Measurements from ENCODE around the gene SNAPIN. TPM values are rescaled to one million over a fixed set of nuclear protein-coding genes. Genes with fewer than 3 reads are reported as not detected.
A peak's percentile ranks its signal among the peaks of the same experiment; 100 is the strongest.
"Not testable (repeated sequence)": the region's sequence is repeated elsewhere in the genome, so short reads cannot be mapped to it uniquely, and the experiment has no call there.

The SNAPIN gene
- total RNA-seq, 1 donor from 2014 or later = 62.1 TPM

GRCh38 chr1:153669606-153670005 lies 11.1 kb downstream of the SNAPIN start:
- intact Hi-C loops (cut with DNase I) = loop anchor here (2.0 to 5.0 kb wide), 4 partner anchors 42 to 308 kb away; partner anchors contain the start of genes JTB, S100A1 and S100A13
- no peak for DNase-seq (ENCODE audit: low spot score)

- intact Hi-C loops (cut with DNase I) = loop anchor here (2.0 to 5.0 kb wide), 4 partner anchors 43 to 307 kb away; partner anchors contain the start of genes JTB, S100A1 and S100A13
- no peak for DNase-seq (ENCODE audit: low spot score)
Measured at GRCh38 chr1:153670257-153670858, 11.9 kb downstream of the SNAPIN start.

- intact Hi-C loops (cut with DNase I) = loop anchor here (2.0 to 5.0 kb wide), 4 partner anchors 44 to 306 kb away; partner anchors contain the start of genes JTB, S100A1 and S100A13
Measured at GRCh38 chr1:153670859-153671627, 12.5 kb downstream of the SNAPIN start, which contains the start of gene ILF2. Gene ILF2 (minus strand): TSS chr1:153670993. CDS start chr1:153670922, 71 bp downstream.

DNA sequence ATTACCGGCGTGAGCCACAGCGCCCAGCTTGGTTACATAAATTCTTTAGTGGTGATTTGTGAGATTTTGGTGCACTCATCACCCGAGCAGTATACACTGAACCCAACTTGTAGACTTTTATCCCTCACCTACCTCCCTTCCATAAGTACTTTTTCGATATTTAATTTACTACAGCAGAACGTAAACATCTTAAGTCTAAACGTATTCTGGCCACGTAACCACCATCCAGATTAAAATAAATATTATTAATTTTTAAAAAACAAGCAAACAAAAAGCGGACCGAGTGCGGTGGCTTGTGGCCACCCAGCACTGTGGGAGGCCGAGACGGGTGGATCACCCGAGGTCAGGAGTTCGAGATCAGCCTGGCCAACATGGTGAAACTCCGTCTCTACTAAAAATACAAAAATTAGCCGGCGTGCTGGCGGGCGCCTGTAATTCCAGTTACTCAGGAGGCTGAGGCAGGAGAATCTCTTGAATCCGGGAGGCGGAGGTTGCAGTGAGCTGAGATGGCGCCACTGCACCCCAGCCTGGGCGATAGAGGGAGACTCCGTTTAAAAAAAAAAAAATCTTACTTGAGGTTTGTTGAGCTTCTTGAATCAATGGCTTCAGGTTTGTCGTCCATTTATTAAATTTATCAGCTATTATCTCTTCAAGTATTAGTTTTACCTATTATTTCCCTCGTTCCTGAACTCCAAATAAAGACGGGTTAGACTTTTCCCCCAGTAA lies 13.3 kb downstream of the SNAPIN start:
- not testable (repeated sequence) for DNase-seq (ENCODE audit: low spot score)
- intact Hi-C loops (cut with DNase I) = loop anchor here (2.0 to 5.0 kb wide), 4 partner anchors 44 to 306 kb away; partner anchors contain the start of genes JTB, S100A1 and S100A13

More at GRCh38 chr1:153670859-153671627, 12.5 kb downstream of the SNAPIN start, which contains the start of gene ILF2:
- DNase-seq (ENCODE audit: low spot score) = peak; percentile 96

- no peak for DNase-seq (ENCODE audit: low spot score)
- intact Hi-C loops (cut with DNase I) = loop anchor here (5.0 kb wide), 3 partner anchors 46 to 304 kb away; partner anchors contain the start of genes JTB, S100A1 and S100A13
Measured at GRCh38 chr1:153673511-153673910, 15.0 kb downstream of the SNAPIN start.

DNA sequence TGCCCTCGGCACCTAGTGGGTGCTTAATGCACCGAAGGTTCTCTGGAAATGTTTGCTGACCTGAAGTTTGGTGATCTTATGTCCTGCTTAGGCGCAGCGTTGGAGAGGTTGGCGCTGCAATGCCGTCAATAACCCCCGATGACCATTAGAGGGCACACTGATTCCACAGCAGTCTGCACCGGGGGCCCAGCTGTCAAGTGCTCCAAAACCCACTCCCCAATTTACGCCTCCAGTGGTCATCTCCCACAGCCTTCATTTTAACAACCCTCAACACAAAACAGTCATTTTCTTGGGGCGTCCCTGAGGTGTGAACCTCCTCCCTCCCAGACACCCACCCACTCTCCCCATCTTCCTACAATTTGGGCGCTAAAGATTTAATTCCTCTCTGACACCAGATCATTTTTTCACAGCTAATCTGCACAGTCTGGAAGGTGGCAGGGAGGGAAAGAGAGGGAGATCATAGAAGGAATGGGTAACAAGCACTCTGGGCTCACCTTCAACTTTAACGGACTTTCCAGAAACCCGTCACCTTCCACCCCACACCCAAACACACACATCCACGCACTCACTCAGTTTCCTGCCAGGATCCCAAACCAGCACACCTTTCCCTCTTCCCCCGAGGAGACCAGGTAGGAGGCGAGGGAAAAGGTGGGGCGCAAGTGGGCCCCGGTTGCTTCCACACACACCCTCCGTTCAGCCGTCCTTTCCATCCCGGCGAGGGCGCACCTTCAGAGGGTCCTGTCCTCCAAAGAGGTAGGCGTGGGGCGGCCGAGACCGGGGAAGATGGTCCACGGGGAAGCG lies 19.4 kb downstream of the SNAPIN start:
- intact Hi-C loops (cut with DNase I) = loop anchor here (1.0 to 2.0 kb wide), 4 partner anchors 19 to 313 kb away; partner anchors contain the start of gene RPS27
- no peak for DNase-seq (ENCODE audit: low spot score)

DNA sequence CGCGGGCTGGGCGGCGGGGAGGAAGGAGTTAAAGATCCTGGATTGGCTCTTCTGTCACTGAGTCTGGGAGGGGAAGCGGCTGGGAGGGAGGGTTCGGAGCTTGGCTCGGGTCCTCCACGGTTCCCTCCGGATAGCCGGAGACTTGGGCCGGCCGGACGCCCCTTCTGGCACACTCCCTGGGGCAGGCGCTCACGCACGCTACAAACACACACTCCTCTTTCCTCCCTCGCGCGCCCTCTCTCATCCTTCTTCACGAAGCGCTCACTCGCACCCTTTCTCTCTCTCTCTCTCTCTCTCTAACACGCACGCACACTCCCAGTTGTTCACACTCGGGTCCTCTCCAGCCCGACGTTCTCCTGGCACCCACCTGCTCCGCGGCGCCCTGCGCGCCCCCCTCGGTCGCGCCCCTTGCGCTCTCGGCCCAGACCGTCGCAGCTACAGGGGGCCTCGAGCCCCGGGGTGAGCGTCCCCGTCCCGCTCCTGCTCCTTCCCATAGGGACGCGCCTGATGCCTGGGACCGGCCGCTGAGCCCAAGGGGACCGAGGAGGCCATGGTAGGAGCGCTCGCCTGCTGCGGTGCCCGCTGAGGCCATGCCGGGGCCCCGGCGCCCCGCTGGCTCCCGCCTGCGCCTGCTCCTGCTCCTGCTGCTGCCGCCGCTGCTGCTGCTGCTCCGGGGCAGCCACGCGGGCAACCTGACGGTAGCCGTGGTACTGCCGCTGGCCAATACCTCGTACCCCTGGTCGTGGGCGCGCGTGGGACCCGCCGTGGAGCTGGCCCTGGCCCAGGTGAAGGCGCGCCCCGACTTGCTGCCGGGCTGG lies 20.2 kb downstream of the SNAPIN start, which contains the start of gene NPR1:
Gene NPR1 (plus strand): TSS at position 170 of the 818 bp plus-strand sequence. CDS start 421 bp downstream, at position 591.
- intact Hi-C loops (cut with DNase I) = loop anchor here (1.0 to 2.0 kb wide), 4 partner anchors 18 to 312 kb away; partner anchors contain the start of gene RPS27
- DNase-seq (ENCODE audit: low spot score) = peak; percentile 84

DNA sequence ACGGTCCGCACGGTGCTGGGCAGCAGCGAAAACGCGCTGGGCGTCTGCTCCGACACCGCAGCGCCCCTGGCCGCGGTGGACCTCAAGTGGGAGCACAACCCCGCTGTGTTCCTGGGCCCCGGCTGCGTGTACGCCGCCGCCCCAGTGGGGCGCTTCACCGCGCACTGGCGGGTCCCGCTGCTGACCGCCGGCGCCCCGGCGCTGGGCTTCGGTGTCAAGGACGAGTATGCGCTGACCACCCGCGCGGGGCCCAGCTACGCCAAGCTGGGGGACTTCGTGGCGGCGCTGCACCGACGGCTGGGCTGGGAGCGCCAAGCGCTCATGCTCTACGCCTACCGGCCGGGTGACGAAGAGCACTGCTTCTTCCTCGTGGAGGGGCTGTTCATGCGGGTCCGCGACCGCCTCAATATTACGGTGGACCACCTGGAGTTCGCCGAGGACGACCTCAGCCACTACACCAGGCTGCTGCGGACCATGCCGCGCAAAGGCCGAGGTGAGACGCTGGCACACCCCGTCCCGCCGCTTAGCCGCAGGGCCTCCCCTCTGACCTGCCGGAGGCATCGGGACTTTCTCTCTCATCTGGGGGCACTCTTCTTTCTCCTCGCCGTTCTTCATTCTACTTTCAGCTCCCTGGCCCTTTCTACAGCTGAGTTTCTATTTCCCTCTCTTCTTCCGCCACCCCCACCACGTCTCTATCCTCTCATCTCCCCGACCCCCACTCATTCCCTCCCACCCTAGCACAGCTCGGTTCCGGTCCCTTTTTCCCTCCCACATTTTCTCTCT lies 21.0 kb downstream of the SNAPIN start:
- DNase-seq (ENCODE audit: low spot score) = no peak

GRCh38 chr1:153680120-153680403 lies 21.6 kb downstream of the SNAPIN start:
- intact Hi-C loops (cut with DNase I) = no loop called here
- no peak for DNase-seq (ENCODE audit: low spot score)

More for the DNA sequence above, 21.0 kb downstream of the SNAPIN start:
- intact Hi-C loops (cut with DNase I) = loop anchor here (2.0 kb wide), 3 partner anchors 17 to 311 kb away; partner anchors contain the start of gene RPS27

DNA sequence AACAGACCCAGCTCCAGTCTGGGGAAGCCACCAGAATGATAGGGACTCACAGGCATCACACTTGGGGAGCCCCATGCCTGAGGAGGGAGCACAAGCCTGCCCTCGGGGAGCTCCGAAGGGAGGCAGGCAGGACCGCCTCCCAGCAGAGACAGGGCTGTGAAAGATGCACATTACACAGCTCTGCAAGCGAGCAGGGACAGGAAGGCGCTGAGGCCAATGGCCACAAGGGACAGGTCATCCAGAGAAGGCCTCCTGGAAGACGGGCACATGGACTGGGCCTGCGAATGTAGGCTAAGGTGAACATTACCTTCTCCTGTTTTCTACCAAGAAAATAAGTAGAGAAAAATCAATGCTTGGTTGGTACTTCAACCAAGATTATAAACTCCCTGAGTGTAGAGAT lies 24.2 kb downstream of the SNAPIN start:
- no peak for DNase-seq (ENCODE audit: low spot score)
- intact Hi-C loops (cut with DNase I) = no loop called here

DNA sequence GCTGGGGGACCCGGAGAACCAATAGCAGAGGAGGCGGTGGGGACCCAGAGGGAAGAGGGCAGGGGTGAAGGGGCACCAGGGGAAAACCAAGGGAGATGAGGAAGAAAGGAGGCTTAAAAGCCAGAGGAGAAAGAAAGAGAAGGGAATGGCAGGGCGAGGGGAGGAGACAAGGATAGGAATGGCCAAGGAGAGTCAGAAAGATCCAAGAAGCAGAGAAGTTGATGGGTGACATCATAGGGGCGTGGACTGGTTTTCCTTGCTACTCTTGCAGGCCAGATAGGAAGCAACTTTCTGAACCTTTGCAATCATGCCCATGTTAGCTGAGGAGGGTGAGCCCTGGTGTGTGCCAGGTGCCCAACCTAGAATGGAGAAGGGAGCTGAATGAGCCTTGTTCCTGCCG lies 25.4 kb downstream of the SNAPIN start:
- intact Hi-C loops (cut with DNase I) = no loop called here
- no peak for DNase-seq (ENCODE audit: low spot score)

DNA sequence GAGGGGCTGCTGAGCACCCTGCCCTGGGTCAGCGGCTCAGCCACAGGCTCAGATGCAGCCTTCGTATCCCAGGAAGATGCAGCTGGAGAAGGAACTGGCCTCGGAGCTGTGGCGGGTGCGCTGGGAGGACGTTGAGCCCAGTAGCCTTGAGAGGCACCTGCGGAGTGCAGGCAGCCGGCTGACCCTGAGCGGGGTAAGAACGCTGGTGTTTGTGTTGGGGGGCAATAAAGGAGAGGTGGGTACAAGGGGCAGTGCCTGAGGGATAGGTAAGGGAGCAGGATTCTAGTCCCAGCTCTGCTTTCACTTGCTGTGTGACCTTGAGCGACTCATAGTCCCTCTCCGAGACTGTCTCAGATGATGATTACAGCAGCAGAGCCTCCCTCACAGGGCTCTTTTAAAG lies 26.4 kb downstream of the SNAPIN start:
- intact Hi-C loops (cut with DNase I) = no loop called here

GRCh38 chr1:153685544-153686340 lies 27.2 kb downstream of the SNAPIN start:
- DNase-seq (ENCODE audit: low spot score) = no peak
- intact Hi-C loops (cut with DNase I) = no loop called here

More for the DNA sequence above, 26.4 kb downstream of the SNAPIN start:
- DNase-seq (ENCODE audit: low spot score) = no peak

DNA sequence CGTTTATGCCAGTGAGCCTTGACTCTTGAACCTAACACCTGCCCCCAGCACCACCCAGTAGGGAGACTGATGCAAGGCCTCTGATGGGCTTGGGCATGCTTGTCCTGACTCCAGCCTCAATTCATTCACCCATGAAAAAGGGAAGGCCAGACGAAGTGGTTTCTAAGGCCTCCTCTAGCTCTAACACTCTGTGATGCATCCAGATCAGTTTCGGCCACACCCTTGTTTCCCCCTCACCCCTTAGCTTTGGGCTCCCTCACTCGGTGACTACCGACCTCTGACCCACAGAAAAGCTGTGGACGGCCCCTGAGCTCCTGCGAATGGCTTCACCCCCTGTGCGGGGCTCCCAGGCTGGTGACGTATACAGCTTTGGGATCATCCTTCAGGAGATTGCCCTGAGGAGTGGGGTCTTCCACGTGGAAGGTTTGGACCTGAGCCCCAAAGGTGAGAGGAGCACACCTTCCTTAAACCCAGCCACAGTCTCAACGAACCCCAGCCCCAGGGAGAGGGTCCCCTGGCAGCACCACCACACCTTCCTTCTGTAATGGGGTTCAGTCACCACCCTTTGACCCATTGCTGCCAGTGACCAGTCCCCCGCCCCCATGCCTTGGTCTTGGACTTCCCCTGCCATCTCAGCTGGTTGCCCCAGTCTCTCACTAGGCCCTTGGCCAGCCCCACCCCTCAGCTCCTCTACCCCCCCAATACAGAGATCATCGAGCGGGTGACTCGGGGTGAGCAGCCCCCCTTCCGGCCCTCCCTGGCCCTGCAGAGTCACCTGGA lies 29.0 kb downstream of the SNAPIN start:
- DNase-seq (ENCODE audit: low spot score) = no peak

GRCh38 chr1:153688276-153688675 lies 29.8 kb downstream of the SNAPIN start:
- intact Hi-C loops (cut with DNase I) = no loop called here

More for the DNA sequence above, 29.0 kb downstream of the SNAPIN start:
- intact Hi-C loops (cut with DNase I) = no loop called here

More at GRCh38 chr1:153688276-153688675, 29.8 kb downstream of the SNAPIN start:
- DNase-seq (ENCODE audit: low spot score) = no peak
